ENCODE measurements around the gene HRCT1. TPM values are rescaled to one million over a fixed set of nuclear protein-coding genes. Genes with fewer than 3 reads are reported as not detected.
"Not testable (repeated sequence)": the region's sequence is repeated elsewhere in the genome, so short reads cannot be mapped to it uniquely, and the experiment has no call there.

HRCT1 gene
- polyA plus RNA-seq, 1 donor from 2014 or later, result not detected

DNA sequence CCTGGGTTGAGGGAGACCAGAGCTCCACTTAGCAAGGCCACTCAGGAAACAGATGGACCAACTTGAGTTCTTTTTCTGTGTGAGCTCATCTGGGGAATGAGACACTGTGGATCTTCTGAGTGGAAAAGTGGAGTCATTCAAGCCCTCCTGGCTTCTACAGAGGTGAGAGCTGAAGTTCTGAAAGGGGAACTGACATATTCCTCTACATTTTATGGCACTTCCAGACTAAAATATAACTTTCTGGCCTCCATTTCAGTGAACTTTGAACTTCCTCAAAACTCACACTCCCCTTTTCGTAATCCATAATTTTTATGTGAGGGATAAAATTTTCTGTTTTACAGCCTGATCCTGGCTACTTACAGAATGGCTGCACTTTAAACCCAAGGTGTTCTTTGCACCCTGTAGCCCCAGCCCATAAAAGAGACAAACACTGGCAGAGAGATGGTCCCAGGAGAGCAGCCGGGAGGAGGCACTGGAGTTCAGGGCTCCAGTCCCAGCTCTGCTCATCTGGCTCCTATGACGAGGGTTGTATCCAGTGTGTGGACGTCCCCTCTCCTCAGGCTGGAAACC lies 14.1 kb downstream of the HRCT1 start:
- no peak overlapping the region for H3K27ac Mint-ChIP-seq
- H3K9me3 Mint-ChIP-seq, result no peaks in the 10 kb centered on the region
- peaks cover 7% of the 10 kb centered on the region for H3K27me3 Mint-ChIP-seq
- no peaks in the 10 kb centered on the region for H3K4me1 Mint-ChIP-seq
- no peak overlapping the region for H3K4me3 Mint-ChIP-seq
- H3K36me3 Mint-ChIP-seq, result no peaks in the 10 kb centered on the region

GRCh38 chr9:35923598-35923926 lies 17.6 kb downstream of the HRCT1 start:
- Mint-ChIP-seq H3K27ac (no peak overlapping the region), H3K9me3 (no peaks in the 10 kb centered on the region), H3K4me1 (no peaks in the 10 kb centered on the region), H3K27me3 (peaks cover 15% of the 10 kb centered on the region), H3K36me3 (no peaks in the 10 kb centered on the region), H3K4me3 (no peak overlapping the region)

GRCh38 chr9:35923927-35924763 lies 18.1 kb downstream of the HRCT1 start:
- Mint-ChIP-seq H3K27me3 (peaks cover 15% of the 10 kb centered on the region), H3K27ac (no peak overlapping the region), H3K36me3 (no peaks in the 10 kb centered on the region), H3K9me3 (no peaks in the 10 kb centered on the region), H3K4me3 (no peak overlapping the region), H3K4me1 (no peaks in the 10 kb centered on the region)

- Mint-ChIP-seq H3K27ac (no peak overlapping the region), H3K4me1 (peaks cover 0 to 6% (median 4%) of the 10 kb centered on the region in 3 donors), H3K27me3 (peaks cover 19% of the 10 kb centered on the region), H3K4me3 (no peak overlapping the region), H3K36me3 (no peaks in the 10 kb centered on the region), H3K9me3 (no peaks in the 10 kb centered on the region)
Observed at GRCh38 chr9:35928591-35929452, 22.8 kb downstream of the HRCT1 start.

GRCh38 chr9:35929453-35929718 lies 23.4 kb downstream of the HRCT1 start:
- Mint-ChIP-seq H3K27me3 (peaks cover 19% of the 10 kb centered on the region), H3K4me1 (peaks cover 0 to 6% (median 4%) of the 10 kb centered on the region in 3 donors), H3K4me3 (no peak overlapping the region), H3K36me3 (no peaks in the 10 kb centered on the region), H3K9me3 (no peaks in the 10 kb centered on the region), H3K27ac (no peak overlapping the region)

GRCh38 chr9:35930521-35930920 lies 24.5 kb downstream of the HRCT1 start:
- no peaks in the 10 kb centered on the region for H3K9me3 Mint-ChIP-seq
- no peaks in the 10 kb centered on the region for H3K36me3 Mint-ChIP-seq
- no peak overlapping the region for H3K4me3 Mint-ChIP-seq
- peaks cover 17% of the 10 kb centered on the region for H3K27me3 Mint-ChIP-seq
- no peak overlapping the region for H3K27ac Mint-ChIP-seq
- H3K4me1 Mint-ChIP-seq, result peaks cover 0 to 6% (median 4%) of the 10 kb centered on the region in 3 donors

DNA sequence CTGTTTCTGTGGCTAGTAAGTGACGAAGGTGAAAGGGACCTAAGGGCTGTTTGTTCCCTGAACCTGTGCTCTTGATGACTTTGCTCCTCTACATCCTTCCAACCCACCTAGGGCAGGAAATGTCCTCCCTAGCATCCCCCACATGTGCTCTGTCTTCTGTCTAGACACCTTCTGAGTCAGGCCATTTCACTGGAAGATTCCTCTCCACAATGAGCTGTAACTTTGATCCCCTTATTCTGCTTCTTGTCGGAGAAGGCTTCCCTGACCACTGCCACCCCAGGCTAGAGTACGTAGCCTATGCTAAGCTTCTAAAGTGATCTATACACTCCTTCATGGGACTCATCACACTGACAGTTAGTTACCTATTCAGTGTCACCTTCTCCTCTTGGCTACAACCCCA lies 25.0 kb downstream of the HRCT1 start:
- H3K4me1 Mint-ChIP-seq, result peaks cover 0 to 6% (median 4%) of the 10 kb centered on the region in 3 donors
- H3K9me3 Mint-ChIP-seq, result no peaks in the 10 kb centered on the region
- H3K36me3 Mint-ChIP-seq, result no peaks in the 10 kb centered on the region
- H3K4me3 Mint-ChIP-seq, result no peak overlapping the region
- peaks cover 17% of the 10 kb centered on the region for H3K27me3 Mint-ChIP-seq
- H3K27ac Mint-ChIP-seq, result no peak overlapping the region

GRCh38 chr9:35932735-35933134 lies 26.7 kb downstream of the HRCT1 start:
- H3K27me3 Mint-ChIP-seq, result peaks cover 14% of the 10 kb centered on the region
- peaks cover 6 to 12% (median 11%) of the 10 kb centered on the region in 3 donors for H3K4me1 Mint-ChIP-seq
- no peak overlapping the region for H3K4me3 Mint-ChIP-seq
- no peaks in the 10 kb centered on the region for H3K36me3 Mint-ChIP-seq
- H3K27ac Mint-ChIP-seq, result no peak overlapping the region
- H3K9me3 Mint-ChIP-seq, result peaks cover 0 to 6% (median 4%) of the 10 kb centered on the region in 3 donors

- Mint-ChIP-seq H3K27me3 (peaks cover 14% of the 10 kb centered on the region), H3K4me1 (peaks cover 6 to 14% (median 11%) of the 10 kb centered on the region in 3 donors), H3K9me3 (peaks cover 0 to 6% (median 4%) of the 10 kb centered on the region in 3 donors), H3K27ac (no peak overlapping the region), H3K36me3 (no peaks in the 10 kb centered on the region), H3K4me3 (no peak overlapping the region)
Observed at GRCh38 chr9:35933550-35934067, 27.6 kb downstream of the HRCT1 start.

- not testable (repeated sequence) for H3K27ac Mint-ChIP-seq, H3K4me3 Mint-ChIP-seq, H3K36me3 Mint-ChIP-seq, H3K9me3 Mint-ChIP-seq
- Mint-ChIP-seq H3K4me1 (peaks cover 6 to 14% (median 11%) of the 10 kb centered on the region in 3 donors), H3K27me3 (peaks cover 14% of the 10 kb centered on the region)
Observed at GRCh38 chr9:35934069-35934468, 28.1 kb downstream of the HRCT1 start.

- H3K27ac Mint-ChIP-seq, result no peak overlapping the region
- peaks cover 6 to 19% (median 11%) of the 10 kb centered on the region in 3 donors for H3K4me1 Mint-ChIP-seq
- peaks cover 0 to 6% (median 4%) of the 10 kb centered on the region in 3 donors for H3K9me3 Mint-ChIP-seq
- H3K27me3 Mint-ChIP-seq, result peaks cover 10% of the 10 kb centered on the region
- no peak overlapping the region for H3K4me3 Mint-ChIP-seq
- no peaks in the 10 kb centered on the region for H3K36me3 Mint-ChIP-seq
Observed at GRCh38 chr9:35935261-35935660, 29.3 kb downstream of the HRCT1 start.

DNA sequence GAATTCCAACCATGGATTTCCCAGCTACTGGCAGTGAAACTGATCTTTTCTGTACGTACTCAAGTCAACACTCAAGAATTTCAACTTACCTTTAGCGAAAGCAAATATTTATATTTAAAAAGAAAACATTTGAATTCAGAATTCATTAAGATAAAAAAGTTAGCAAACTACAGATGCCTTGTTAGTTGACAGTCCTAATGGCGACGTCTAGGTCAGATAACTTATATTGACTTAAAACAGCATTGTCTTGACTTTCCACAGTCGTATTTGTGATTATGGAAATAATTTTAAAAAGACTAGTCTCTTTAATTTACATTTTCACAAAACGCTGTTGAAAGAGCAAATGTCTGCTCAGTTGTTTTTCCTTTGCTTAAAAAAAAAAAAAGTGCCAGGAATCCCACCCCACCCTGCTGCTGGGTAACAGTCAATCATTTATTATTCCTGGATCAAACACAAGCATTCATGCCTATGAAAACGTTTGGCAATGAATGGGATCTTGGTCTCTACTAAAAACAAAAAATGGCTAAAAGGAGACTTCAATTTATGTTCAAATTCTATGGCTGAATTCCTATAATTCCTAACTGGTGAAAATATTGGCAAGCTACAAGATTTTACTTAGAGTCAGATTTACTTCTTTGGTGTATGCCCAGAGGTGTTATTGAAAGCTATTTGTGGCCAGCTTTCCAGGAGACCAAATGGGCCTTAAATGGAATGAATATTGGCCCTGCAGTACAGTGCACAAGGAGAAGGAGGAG lies 29.9 kb downstream of the HRCT1 start:
- Mint-ChIP-seq H3K36me3 (no peaks in the 10 kb centered on the region), H3K9me3 (peaks cover 0 to 6% (median 4%) of the 10 kb centered on the region in 3 donors), H3K27ac (no peak overlapping the region), H3K27me3 (peaks cover 10% of the 10 kb centered on the region), H3K4me1 (peaks cover 6 to 25% (median 11%) of the 10 kb centered on the region in 3 donors), H3K4me3 (no peak overlapping the region)

DNA sequence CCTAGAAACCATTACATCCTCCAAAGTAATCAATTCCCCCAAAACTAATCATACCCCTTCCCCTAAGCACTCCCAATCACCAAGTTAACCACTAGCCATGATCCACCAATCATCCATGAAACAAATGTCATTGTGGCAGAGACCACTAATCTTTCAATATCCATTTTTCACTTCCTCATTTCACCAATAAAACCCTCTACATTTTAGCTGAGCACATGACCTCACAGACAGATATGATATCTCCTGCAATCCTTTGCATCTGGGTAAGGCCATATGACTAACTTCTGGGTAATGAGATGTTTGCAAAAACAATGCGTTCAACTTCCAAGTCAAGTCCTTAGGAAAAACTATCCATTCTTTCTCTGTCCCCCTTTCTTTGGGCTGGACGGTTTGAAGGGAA lies 31.2 kb downstream of the HRCT1 start:
- peaks cover 14% of the 10 kb centered on the region for H3K27me3 Mint-ChIP-seq
- H3K4me1 Mint-ChIP-seq, result peaks cover 6 to 25% (median 11%) of the 10 kb centered on the region in 3 donors
- H3K9me3 Mint-ChIP-seq, result peaks cover 0 to 6% (median 4%) of the 10 kb centered on the region in 3 donors
- peak overlapping the region in 2 of 4 donors; percentile 29 to 63 for H3K4me3 Mint-ChIP-seq
- H3K27ac Mint-ChIP-seq, result no peak overlapping the region
- H3K36me3 Mint-ChIP-seq, result no peaks in the 10 kb centered on the region

DNA sequence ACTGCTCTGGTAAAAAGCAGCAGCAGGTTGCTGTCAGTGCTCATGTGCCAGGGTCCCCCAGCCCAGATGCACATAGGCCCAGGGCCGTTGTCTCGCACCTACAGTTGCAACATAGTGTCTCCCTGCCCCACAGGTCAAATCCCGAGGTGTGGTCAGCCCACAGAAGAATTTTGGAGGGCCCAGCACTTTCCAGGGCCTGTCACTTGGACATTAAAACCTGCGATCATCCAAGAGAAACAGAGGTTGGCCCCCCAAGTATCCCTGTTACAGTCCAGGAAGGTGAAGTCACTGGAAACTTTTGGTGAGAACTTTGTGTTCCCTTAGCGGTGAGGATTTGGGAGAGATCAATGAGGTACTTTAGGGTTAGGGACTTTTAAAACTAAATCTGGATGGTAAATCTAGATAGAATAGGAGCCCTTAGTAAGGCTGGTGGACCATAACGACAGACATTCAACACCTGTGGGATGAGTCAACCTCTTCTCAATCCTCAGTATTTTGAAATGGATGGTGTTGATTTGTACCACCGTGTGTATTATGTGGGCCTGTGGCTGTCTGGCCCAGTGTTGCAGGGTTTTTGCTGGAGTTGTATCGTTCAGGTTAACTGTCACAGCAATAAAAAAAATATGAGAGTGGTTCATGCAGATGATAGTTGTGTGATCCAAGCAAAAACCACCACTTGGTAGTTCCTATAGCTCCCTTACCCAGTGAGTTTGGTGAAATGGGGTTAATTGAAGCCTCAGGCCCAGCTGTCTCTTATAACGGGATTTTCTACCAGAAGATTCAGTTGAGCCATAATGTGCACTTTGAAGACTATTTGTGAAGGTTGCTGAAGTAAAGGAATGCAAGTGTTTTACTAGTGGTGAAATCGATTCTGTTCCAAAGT lies 32.7 kb downstream of the HRCT1 start:
- H3K4me1 Mint-ChIP-seq, result peaks cover 6 to 21% (median 6%) of the 10 kb centered on the region in 3 donors
- H3K9me3 Mint-ChIP-seq, result peaks cover 0 to 6% (median 4%) of the 10 kb centered on the region in 3 donors
- H3K27ac Mint-ChIP-seq, result no peak overlapping the region
- peaks cover 14% of the 10 kb centered on the region for H3K27me3 Mint-ChIP-seq
- H3K4me3 Mint-ChIP-seq, result peak overlapping the region in 1 of 4 donors; percentile 23
- H3K36me3 Mint-ChIP-seq, result no peaks in the 10 kb centered on the region

Data from IgD-negative memory B cell (primary cell).